Hepatic stellate cell (primary cell): ENCODE data around the gene KRT32.
"Not testable (repeated sequence)": the region's sequence is repeated elsewhere in the genome, so short reads cannot be mapped to it uniquely, and the experiment has no call there.

Experiments
- DNase-seq: peaks from one replicate; pipeline ENCODE4 v3.0.0; 2011; ENCODE audit warnings: low spot score

The KRT32 gene

GRCh38 chr17:41428591-41429291 lies 38.4 kb downstream of the KRT32 start:
- DNase-seq = peak; percentile 38

GRCh38 chr17:41424111-41424635 lies 43.0 kb downstream of the KRT32 start, which contains the start of gene KRT37:
TSS of gene KRT37 (minus strand) at chr17:41424585. CDS start at chr17:41424523, 62 bp downstream.
- no peak for DNase-seq

- not testable (repeated sequence) for DNase-seq
Observed at GRCh38 chr17:41422586-41422985, 44.6 kb downstream of the KRT32 start.

- DNase-seq = no peak
Observed at GRCh38 chr17:41421617-41422016, 45.6 kb downstream of the KRT32 start.

GRCh38 chr17:41421116-41421515 lies 46.1 kb downstream of the KRT32 start:
- peak; percentile 50 for DNase-seq

GRCh38 chr17:41420134-41420533 lies 47.1 kb downstream of the KRT32 start:
- DNase-seq = no peak

- DNase-seq = no peak
Observed at GRCh38 chr17:41419716-41420115, 47.5 kb downstream of the KRT32 start.

GRCh38 chr17:41418116-41418860 lies 48.9 kb downstream of the KRT32 start:
- DNase-seq = no peak

GRCh38 chr17:41417576-41418015 lies 49.6 kb downstream of the KRT32 start:
- no peak for DNase-seq

- no peak for DNase-seq
Observed at GRCh38 chr17:41417127-41417526, 50.1 kb downstream of the KRT32 start.

- peak; percentile 45 for DNase-seq
Observed at GRCh38 chr17:41416479-41416878, 50.7 kb downstream of the KRT32 start.

- DNase-seq = peak; percentile 65
Observed at GRCh38 chr17:41415833-41416335, 51.3 kb downstream of the KRT32 start.

- no peak for DNase-seq
Observed at GRCh38 chr17:41415411-41415810, 51.8 kb downstream of the KRT32 start.

- no peak for DNase-seq
Observed at GRCh38 chr17:41413982-41414381, 53.2 kb downstream of the KRT32 start.

GRCh38 chr17:41413353-41413957 lies 53.7 kb downstream of the KRT32 start:
- no peak for DNase-seq

- DNase-seq = no peak
Observed at GRCh38 chr17:41411072-41411840, 55.9 kb downstream of the KRT32 start.
